HepG2 (cell line): ENCODE measurements around the gene HIC1. TPM values are rescaled to one million over a fixed set of nuclear protein-coding genes. Genes with fewer than 3 reads are reported as not detected.

Experiments used
- ATF6 ChIP-seq: sonication (generic); formaldehyde crosslinking; conservative IDR thresholded peaks from 2 replicates; pipeline ENCODE4 v1.4.0; 2020; ENCODE audit warnings: missing genetic modification reagents
- KLF16 ChIP-seq, 2 experiments: sonication (generic) in 1 of 2; formaldehyde crosslinking in 1 of 2; IDR thresholded peaks; 2 replicates each; pipeline versions ENCODE4 v1.6.1 to v1.8.0; 2016 to 2023; ENCODE audit warnings: missing genetic modification reagents in 2 of 2, missing compliant biosample characterization in 1 of 2
- MNT ChIP-seq: fragments of 450-650 bp; IDR thresholded peaks from 2 replicates; pipeline ENCODE4 v1.6.1; 2016
- POGZ ChIP-seq: sonication (generic); formaldehyde crosslinking; IDR thresholded peaks from 2 replicates; pipeline ENCODE4 v1.4.0; 2020; ENCODE audit warnings: mild to moderate bottlenecking, missing genetic modification reagents
- RERE ChIP-seq: IDR thresholded peaks from 2 replicates; pipeline ENCODE4 v1.6.1; 2016; ENCODE audit warnings: low read depth, missing genetic modification reagents, missing compliant biosample characterization
- TFDP2 ChIP-seq: sonication (generic); formaldehyde crosslinking; IDR thresholded peaks from 2 replicates; pipeline ENCODE4 v1.4.0; 2020; ENCODE audit warnings: missing genetic modification reagents
- WIZ ChIP-seq: sonication (generic); formaldehyde crosslinking; IDR thresholded peaks from 2 replicates; pipeline ENCODE4 v1.5.1; 2020; ENCODE audit warnings: mild to moderate bottlenecking, missing genetic modification reagents
- ZFP41 ChIP-seq: sonication (generic); formaldehyde crosslinking; IDR thresholded peaks from 2 replicates; pipeline ENCODE4 v1.4.0; 2020; ENCODE audit warnings: mild to moderate bottlenecking, missing genetic modification reagents, borderline replicate concordance
- ZNF329 ChIP-seq: sonication (generic); formaldehyde crosslinking; IDR thresholded peaks from 2 replicates; pipeline ENCODE4 v1.9.0; 2021; ENCODE audit warnings: low read depth, mild to moderate bottlenecking, missing genetic modification reagents
- ZNF770 ChIP-seq: sonication (generic); formaldehyde crosslinking; IDR thresholded peaks from 2 replicates; pipeline ENCODE4 v1.5.0; 2020; ENCODE audit warnings: mild to moderate bottlenecking, missing genetic modification reagents
- ZSCAN12 ChIP-seq: sonication (generic); formaldehyde crosslinking; IDR thresholded peaks from 2 replicates; pipeline ENCODE4 v1.9.0; 2021; ENCODE audit warnings: mild to moderate bottlenecking, missing genetic modification reagents
- ZSCAN5A ChIP-seq: sonication (generic); formaldehyde crosslinking; IDR thresholded peaks from 2 replicates; pipeline ENCODE4 v1.8.0; 2022; ENCODE audit warnings: mild to moderate bottlenecking, missing genetic modification reagents, borderline replicate concordance
- polyA plus RNA-seq, 8 experiments: library from polyadenylated mRNA; depleted of rRNA in 3 of 8; stranded (reverse) in 7 of 8; unstranded in 1 of 8; fragments of >200 nt; fragmentation: Illumina TruSeq in 4 of 8; extraction: Trizol in 4 of 8; gene quantifications; 2 replicates each; pipeline versions ENCODE4 v1.2.1 to v1.2.3, GENCODE V29; 2011 to 2016; ENCODE audit warnings: low read depth in 4 of 8, missing spikeins in 1 of 8, mixed read lengths in 1 of 8; ENCODE audit not compliant: insufficient read depth in 1 of 8
- total RNA-seq, 5 experiments: library from RNA; depleted of rRNA; stranded (reverse); fragments of >200 nt; fragmentation: Illumina TruSeq; extraction: Trizol; gene quantifications; 2 replicates each; pipeline ENCODE4 v1.2.3, GENCODE V29; 2016; ENCODE audit warnings: low read depth in 1 of 5

The HIC1 gene
- total and polyA plus RNA-seq, 2 of the 13 experiments (the other 11 are each of a cell fraction or from before 2014, with no cell fraction given), result 0.04 to 0.31 TPM

GRCh38 chr17:2041561-2042389 lies 13.1 kb upstream of the HIC1 start, which contains the start of gene OVCA2 (continued):
- no peak for TF ChIP-seq RERE (CRISPR knock-in tag)
- TF ChIP-seq ZSCAN12 (CRISPR knock-in tag), result no peak
- TF ChIP-seq TFDP2 (CRISPR knock-in tag), result peak; percentile 71
- TF ChIP-seq ATF6, result peak; percentile 64; the same call in 1 of the 2 replicates
- TF ChIP-seq WIZ, result no peak
- TF ChIP-seq KLF16 (CRISPR knock-in tag; IDR thresholded peaks at IDR 0.05), result 0 out of 4 replicates have a peak, but pooled peaks of 1 of the 2 experiments have one; percentile 53
- TF ChIP-seq MNT, result no peak
- no peak for TF ChIP-seq ZSCAN5A (CRISPR knock-in tag)
- TF ChIP-seq ZNF770 (CRISPR knock-in tag), result no peak
- TF ChIP-seq ZFP41 (CRISPR knock-in tag), result no peak
- no peak for TF ChIP-seq ZNF329 (CRISPR knock-in tag)
- TF ChIP-seq POGZ (CRISPR knock-in tag), result peak; percentile 71
